ENCODE measurements around the gene ZNF521.

GRCh38 chr18:25239581-25240419, 112.2 kb downstream of the ZNF521 start:
- TF ChIP-seq POLR2A (IDR thresholded peaks at IDR 0.05) (no peak), CTCF (IDR thresholded peaks at IDR 0.05 in 8 of 11, conservative IDR thresholded peaks at IDR 0.05 in 3 of 11) (no peak)
